HG02763 (cell line): Measurements from ENCODE around the gene GSK3B.
"Not testable (repeated sequence)": the region's sequence is repeated elsewhere in the genome, so short reads cannot be mapped to it uniquely, and the experiment has no call there.

ENCODE experiments used
- ATAC-seq: cut with Tn5 transposase; IDR thresholded peaks from one replicate; pipeline ENCODE4 v1.9.1; 2021; ENCODE audit warnings: mild to moderate bottlenecking, moderate library complexity; ENCODE audit not compliant: unreplicated experiment

The GSK3B gene

GRCh38 chr3:120057626-120058025 lies 36.6 kb downstream of the GSK3B start:
- ATAC-seq, result no peak

- ATAC-seq, result no peak
These were observed 37.2 kb downstream of the GSK3B start for GRCh38 chr3:120057029-120057428.

GRCh38 chr3:120053647-120054046 lies 40.6 kb downstream of the GSK3B start:
- ATAC-seq, result not testable (repeated sequence)

GRCh38 chr3:120052677-120053076 lies 41.6 kb downstream of the GSK3B start:
- peak; percentile 24 for ATAC-seq

GRCh38 chr3:120052225-120052624 lies 42.0 kb downstream of the GSK3B start:
- peak; percentile 66 for ATAC-seq

GRCh38 chr3:120051570-120051969 lies 42.7 kb downstream of the GSK3B start:
- ATAC-seq, result not testable (repeated sequence)

- ATAC-seq, result no peak
These were observed 44.2 kb downstream of the GSK3B start for GRCh38 chr3:120049881-120050539.

- no peak for ATAC-seq
These were observed 45.2 kb downstream of the GSK3B start for GRCh38 chr3:120049072-120049471.

- no peak for ATAC-seq
These were observed 45.7 kb downstream of the GSK3B start for GRCh38 chr3:120048355-120049041.

GRCh38 chr3:120047686-120048085 lies 46.6 kb downstream of the GSK3B start:
- no peak for ATAC-seq

- no peak for ATAC-seq
These were observed 53.4 kb downstream of the GSK3B start for GRCh38 chr3:120040813-120041377.

GRCh38 chr3:120039642-120040610 lies 54.3 kb downstream of the GSK3B start:
- ATAC-seq, result no peak

GRCh38 chr3:120033596-120033995 lies 60.7 kb downstream of the GSK3B start:
- no peak for ATAC-seq

GRCh38 chr3:120031561-120031960 lies 62.7 kb downstream of the GSK3B start:
- no peak for ATAC-seq

GRCh38 chr3:120029749-120030148 lies 64.5 kb downstream of the GSK3B start:
- ATAC-seq, result no peak

GRCh38 chr3:120028271-120029047 lies 65.8 kb downstream of the GSK3B start:
- no peak for ATAC-seq

GRCh38 chr3:120027226-120027625 lies 67.0 kb downstream of the GSK3B start:
- ATAC-seq, result no peak

- ATAC-seq, result no peak
These were observed 68.7 kb downstream of the GSK3B start for GRCh38 chr3:120025520-120025919.

- ATAC-seq, result no peak
These were observed 70.1 kb downstream of the GSK3B start for GRCh38 chr3:120024103-120024502.

- no peak for ATAC-seq
These were observed 71.5 kb downstream of the GSK3B start for GRCh38 chr3:120022729-120023128.
